HuH-7.5 (cell line): ENCODE results near the gene MAN2B1.
"Not testable (repeated sequence)": the region's sequence is repeated elsewhere in the genome, so short reads cannot be mapped to it uniquely, and the experiment has no call there.

Source experiments
- DNase-seq: peaks from one replicate; pipeline ENCODE4 v3.0.0; 2011; ENCODE audit warnings: low spot score

The MAN2B1 gene

GRCh38 chr19:12689012-12689411, 22.5 kb upstream of the MAN2B1 start:
- no peak for DNase-seq

- DNase-seq: no peak
These were observed 21.1 kb upstream of the MAN2B1 start, which contains the start of gene GNG14 for GRCh38 chr19:12687496-12688196. Gene GNG14 (plus strand): TSS chr19:12687998. CDS start chr19:12688049, 51 bp downstream.

- no peak for DNase-seq
These were observed 19.3 kb upstream of the MAN2B1 start for GRCh38 chr19:12685831-12686230.

GRCh38 chr19:12681074-12681987, 14.8 kb upstream of the MAN2B1 start, which contains the start of gene DHPS:
Gene DHPS (minus strand): TSS chr19:12681880. CDS start chr19:12681766, 114 bp downstream.
- peak; percentile 95 for DNase-seq

- no peak for DNase-seq
These were observed 13.5 kb upstream of the MAN2B1 start for GRCh38 chr19:12680034-12680433.

GRCh38 chr19:12678039-12678438, 11.5 kb upstream of the MAN2B1 start:
- not testable (repeated sequence) for DNase-seq

- no peak for DNase-seq
These were observed 10.4 kb upstream of the MAN2B1 start for GRCh38 chr19:12676928-12677327.

GRCh38 chr19:12676384-12676792, 9.8 kb upstream of the MAN2B1 start:
- DNase-seq: peak; percentile 94

- DNase-seq: no peak
These were observed 9.4 kb upstream of the MAN2B1 start for GRCh38 chr19:12675940-12676339.

- no peak for DNase-seq
These were observed 8.9 kb upstream of the MAN2B1 start for GRCh38 chr19:12675399-12675798.

GRCh38 chr19:12672744-12673143, 6.2 kb upstream of the MAN2B1 start:
- DNase-seq: no peak

GRCh38 chr19:12670159-12670928, 3.8 kb upstream of the MAN2B1 start:
- no peak for DNase-seq

- DNase-seq: peak; percentile 85
These were observed 3.0 kb upstream of the MAN2B1 start for GRCh38 chr19:12669270-12670158.

- DNase-seq: peak; percentile 45
These were observed 2.4 kb upstream of the MAN2B1 start for GRCh38 chr19:12668932-12669269.

GRCh38 chr19:12668346-12668745, 1.8 kb upstream of the MAN2B1 start:
- no peak for DNase-seq

- no peak for DNase-seq
These were observed 1.3 kb upstream of the MAN2B1 start for GRCh38 chr19:12667731-12668302.

GRCh38 chr19:12665671-12666264, 774 bp downstream of the MAN2B1 start:
- no peak for DNase-seq

- no peak for DNase-seq
These were observed 1.3 kb downstream of the MAN2B1 start for GRCh38 chr19:12665281-12665573.

- DNase-seq: no peak
These were observed 1.9 kb downstream of the MAN2B1 start for GRCh38 chr19:12664406-12665280.

- DNase-seq: no peak
These were observed 5.6 kb downstream of the MAN2B1 start for GRCh38 chr19:12660980-12661379.
